Osteocyte (in vitro differentiated cells): Measurements from ENCODE around the gene FBXO9. TPM values are rescaled to one million over a fixed set of nuclear protein-coding genes. Genes with fewer than 3 reads are reported as not detected.

ENCODE experiments used
- DNase-seq: peaks from one replicate; pipeline ENCODE4 v3.0.0; 2021; ENCODE audit warnings: mixed read lengths; ENCODE audit not compliant: unreplicated experiment; ENCODE audit errors: extremely low spot score
- H3K27ac Mint-ChIP-seq: one replicate; pipeline ENCODE4 v1.8.0; 2021; ENCODE audit warnings: mild to moderate bottlenecking, mixed read lengths; ENCODE audit not compliant: unreplicated experiment
- H3K27me3 Mint-ChIP-seq: one replicate; pipeline ENCODE4 v1.8.0; 2021; ENCODE audit warnings: mixed read lengths; ENCODE audit not compliant: unreplicated experiment
- H3K36me3 Mint-ChIP-seq: one replicate; pipeline ENCODE4 v1.8.0; 2021; ENCODE audit warnings: mixed read lengths; ENCODE audit not compliant: unreplicated experiment
- H3K4me1 Mint-ChIP-seq: one replicate; pipeline ENCODE4 v1.8.0; 2021; ENCODE audit warnings: mixed read lengths; ENCODE audit not compliant: unreplicated experiment
- H3K4me3 Mint-ChIP-seq: one replicate; pipeline ENCODE4 v1.8.0; 2021; ENCODE audit warnings: mild to moderate bottlenecking, moderate library complexity, mixed read lengths; ENCODE audit not compliant: unreplicated experiment
- H3K9me3 Mint-ChIP-seq: one replicate; pipeline ENCODE4 v1.8.0; 2021; ENCODE audit warnings: mixed read lengths; ENCODE audit not compliant: unreplicated experiment
- long read RNA-seq: library from polyadenylated mRNA; unstranded; transcript quantifications from one replicate; pipeline ENCODE4 v2.0.0, GENCODE V29; 2021
- total RNA-seq: library from RNA; stranded (reverse); gene quantifications from 2 replicates; pipeline ENCODE4 v1.2.1, GENCODE V29; 2021
- TF ChIP-seq, protein P1 (sequence below): fragments of 200-600 bp; sonication (generic); IDR thresholded peaks from 2 replicates; pipeline ENCODE4 v1.5.0; 2021; ENCODE audit warnings: antibody characterized with exemption, mild to moderate bottlenecking, moderate library complexity

FBXO9 gene
- 74.8 and 79.9 TPM in 2 replicates for total RNA-seq
- long read RNA-seq, partial matches to known transcripts, result 12 of 19 reads
- long read RNA-seq, other reads (novel, unspliced or antisense), result 3 of 19 reads

DNA sequence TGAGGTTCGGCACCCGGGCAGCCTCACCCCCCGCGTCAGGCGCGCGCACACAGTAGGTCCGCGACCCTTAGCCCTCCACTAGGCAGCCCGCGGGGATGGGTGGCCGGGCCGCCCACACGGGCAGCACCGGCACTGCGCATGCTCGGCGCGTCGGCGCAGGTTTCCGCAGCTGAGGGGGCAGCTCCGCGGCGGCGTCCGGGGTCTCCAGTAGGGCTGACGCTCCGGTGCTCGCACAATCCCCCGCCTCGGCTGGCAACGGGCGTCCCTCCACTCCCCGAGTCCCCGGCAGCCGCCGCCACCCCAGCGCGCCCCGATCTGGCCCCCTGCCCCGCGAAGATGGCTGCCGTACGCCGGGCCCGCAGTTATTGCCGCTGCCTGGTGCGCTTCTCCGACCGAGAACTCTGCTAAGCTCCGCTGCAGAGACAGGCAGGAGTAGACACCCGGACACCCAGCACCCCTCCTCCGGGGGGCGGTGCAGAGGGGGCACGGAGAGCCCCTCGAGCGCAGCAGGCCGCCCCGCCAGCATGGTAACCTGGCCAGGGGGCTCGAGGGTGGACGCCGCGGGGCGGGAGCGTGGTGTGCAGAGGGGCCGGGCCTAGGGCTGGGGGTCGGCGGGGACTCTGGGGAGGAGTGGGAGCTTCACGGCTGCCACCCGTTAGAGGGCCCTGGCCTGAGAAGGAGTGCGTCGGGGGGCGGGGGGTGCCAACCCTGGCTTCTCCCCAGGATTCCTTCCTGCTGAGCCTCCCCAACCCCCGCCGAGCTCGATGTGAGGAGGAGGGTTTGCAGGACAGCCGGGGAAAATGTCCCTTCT lies at the start of gene FBXO9:
FBXO9 (plus strand) TSS at position 139 of the 811 bp plus-strand sequence; CDS start at position 525, 386 bp downstream.
- no peaks in the 10 kb centered on the region for H3K9me3 Mint-ChIP-seq
- H3K27ac Mint-ChIP-seq, result peak within 1 kb of the TSS; percentile 98
- peaks cover 47% of the 10 kb centered on the region for H3K4me1 Mint-ChIP-seq
- no peaks in the 10 kb centered on the region for H3K27me3 Mint-ChIP-seq
- DNase-seq, result peak; percentile 92
- TF ChIP-seq, protein P1, sequence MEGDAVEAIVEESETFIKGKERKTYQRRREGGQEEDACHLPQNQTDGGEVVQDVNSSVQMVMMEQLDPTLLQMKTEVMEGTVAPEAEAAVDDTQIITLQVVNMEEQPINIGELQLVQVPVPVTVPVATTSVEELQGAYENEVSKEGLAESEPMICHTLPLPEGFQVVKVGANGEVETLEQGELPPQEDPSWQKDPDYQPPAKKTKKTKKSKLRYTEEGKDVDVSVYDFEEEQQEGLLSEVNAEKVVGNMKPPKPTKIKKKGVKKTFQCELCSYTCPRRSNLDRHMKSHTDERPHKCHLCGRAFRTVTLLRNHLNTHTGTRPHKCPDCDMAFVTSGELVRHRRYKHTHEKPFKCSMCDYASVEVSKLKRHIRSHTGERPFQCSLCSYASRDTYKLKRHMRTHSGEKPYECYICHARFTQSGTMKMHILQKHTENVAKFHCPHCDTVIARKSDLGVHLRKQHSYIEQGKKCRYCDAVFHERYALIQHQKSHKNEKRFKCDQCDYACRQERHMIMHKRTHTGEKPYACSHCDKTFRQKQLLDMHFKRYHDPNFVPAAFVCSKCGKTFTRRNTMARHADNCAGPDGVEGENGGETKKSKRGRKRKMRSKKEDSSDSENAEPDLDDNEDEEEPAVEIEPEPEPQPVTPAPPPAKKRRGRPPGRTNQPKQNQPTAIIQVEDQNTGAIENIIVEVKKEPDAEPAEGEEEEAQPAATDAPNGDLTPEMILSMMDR, result no peak
- peaks cover 4% of the 10 kb centered on the region for H3K36me3 Mint-ChIP-seq
- peak within 1 kb of the TSS; percentile 99 for H3K4me3 Mint-ChIP-seq

DNA sequence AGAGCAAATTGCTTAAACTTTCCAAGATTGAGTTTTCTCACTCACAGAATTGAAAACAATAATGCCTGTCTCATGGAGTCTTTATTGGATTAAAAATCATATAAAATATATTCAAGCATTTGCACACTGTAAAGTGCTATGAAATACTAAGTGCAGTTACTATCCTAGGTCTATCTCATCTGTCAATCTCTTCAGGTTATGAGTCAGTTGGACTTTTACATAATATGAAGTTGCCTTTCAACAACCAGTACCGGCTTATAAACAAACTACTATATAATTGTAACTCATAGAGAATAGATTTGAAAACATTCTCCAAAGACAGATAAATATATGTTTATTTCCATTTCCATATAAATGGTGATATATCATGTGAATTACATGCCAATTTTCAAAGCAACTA lies 49.7 kb upstream of the FBXO9 start:
- H3K36me3 Mint-ChIP-seq, result peaks cover 42% of the 10 kb centered on the region
- peaks cover 20% of the 10 kb centered on the region for H3K4me1 Mint-ChIP-seq
- H3K27ac Mint-ChIP-seq, result no peak overlapping the region
- no peak for DNase-seq
- H3K27me3 Mint-ChIP-seq, result no peaks in the 10 kb centered on the region
- no peaks in the 10 kb centered on the region for H3K9me3 Mint-ChIP-seq
- no peak overlapping the region for H3K4me3 Mint-ChIP-seq
- TF ChIP-seq, protein P1, result no peak

DNA sequence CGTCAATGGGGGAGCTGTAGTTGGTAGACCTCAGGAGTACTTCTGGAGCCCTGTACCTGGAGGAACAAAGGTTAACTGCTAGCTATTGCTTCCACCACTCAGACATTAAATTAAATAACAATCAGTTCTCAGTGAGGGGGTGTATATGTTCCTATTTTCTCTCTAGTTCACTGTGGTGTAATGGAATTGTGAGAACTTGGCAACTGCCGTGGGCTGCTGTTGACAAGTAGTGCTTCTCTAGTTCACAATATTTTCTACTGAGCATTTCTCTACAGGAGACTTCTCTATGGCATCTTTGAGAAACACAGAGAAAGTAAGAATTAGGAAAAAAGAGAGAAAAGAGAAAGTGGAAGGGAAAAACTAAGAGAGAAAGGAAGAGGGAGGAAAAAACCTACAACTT lies 46.8 kb upstream of the FBXO9 start:
- Mint-ChIP-seq H3K9me3 (peaks cover 3% of the 10 kb centered on the region), H3K27ac (no peak overlapping the region), H3K4me1 (peaks cover 18% of the 10 kb centered on the region), H3K4me3 (no peak overlapping the region), H3K27me3 (no peaks in the 10 kb centered on the region), H3K36me3 (peaks cover 33% of the 10 kb centered on the region)
- TF ChIP-seq, protein P1, result no peak
- no peak for DNase-seq

DNA sequence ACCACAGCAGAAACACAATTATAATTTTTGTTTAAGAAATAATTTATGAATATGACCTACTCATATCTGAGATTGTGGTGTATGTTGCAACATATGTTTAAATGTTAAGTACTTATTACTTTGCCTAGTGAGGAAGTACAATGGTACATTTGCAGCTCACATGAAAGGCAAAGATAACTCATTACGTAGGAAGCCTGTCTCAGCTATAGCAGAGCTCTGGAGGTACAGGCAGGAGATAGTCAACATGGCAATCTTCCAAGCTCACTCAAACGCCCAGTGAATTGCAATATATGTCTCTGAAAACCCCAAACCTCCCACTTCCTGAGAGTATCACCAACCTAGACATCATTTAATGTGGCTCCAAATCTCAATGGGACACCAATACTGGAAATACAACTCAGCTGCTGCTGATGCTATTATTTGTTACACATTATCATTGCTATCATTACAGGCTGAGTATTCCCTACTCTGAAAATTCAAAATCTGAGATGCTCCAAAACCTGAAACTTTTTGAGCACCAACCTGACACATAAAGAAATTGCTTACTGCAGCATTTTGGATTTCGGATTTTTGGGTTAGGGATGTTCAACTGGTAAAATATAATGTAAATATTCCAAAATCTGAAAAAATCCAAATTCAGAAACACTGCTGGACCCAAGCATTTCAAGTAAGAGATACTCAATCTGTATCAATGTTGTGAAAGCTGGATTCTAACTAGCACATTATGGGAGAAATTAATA lies 45.0 kb upstream of the FBXO9 start:
- Mint-ChIP-seq H3K36me3 (peaks cover 30% of the 10 kb centered on the region), H3K4me3 (no peak overlapping the region), H3K4me1 (peaks cover 1% of the 10 kb centered on the region), H3K9me3 (peaks cover 3% of the 10 kb centered on the region), H3K27ac (no peak overlapping the region), H3K27me3 (no peaks in the 10 kb centered on the region)
- DNase-seq, result no peak
- TF ChIP-seq, protein P1, result no peak

DNA sequence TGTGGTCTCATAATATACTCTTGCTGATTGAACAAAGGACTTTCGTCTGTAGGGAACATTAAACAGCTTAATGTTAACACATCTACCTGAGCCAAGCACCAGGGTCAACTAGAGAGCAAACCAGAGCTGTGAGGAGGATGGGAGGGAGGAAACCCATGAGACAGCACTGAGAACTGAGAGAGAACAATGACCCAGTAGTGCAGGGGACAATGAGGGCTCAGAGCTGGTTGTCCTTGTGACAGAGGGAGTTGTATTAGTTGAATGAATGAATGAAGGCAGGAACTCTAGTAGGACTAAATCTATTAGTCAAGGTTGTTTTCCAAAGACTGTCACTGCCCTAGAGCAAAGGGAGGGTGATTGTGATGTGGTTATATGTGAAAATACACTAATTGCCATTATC lies 41.9 kb upstream of the FBXO9 start:
- no peak overlapping the region for H3K27ac Mint-ChIP-seq
- TF ChIP-seq, protein P1, result no peak
- peaks cover 3% of the 10 kb centered on the region for H3K9me3 Mint-ChIP-seq
- H3K36me3 Mint-ChIP-seq, result peaks cover 24% of the 10 kb centered on the region
- no peaks in the 10 kb centered on the region for H3K4me1 Mint-ChIP-seq
- H3K4me3 Mint-ChIP-seq, result no peak overlapping the region
- H3K27me3 Mint-ChIP-seq, result no peaks in the 10 kb centered on the region
- DNase-seq, result no peak
